Adrenal gland (tissue), 5 donors: ENCODE measurements around the gene OR2M7.

Experiments used
- POLR2A ChIP-seq, 2 donors: fragments of 450-650 bp; IDR thresholded peaks; one replicate each; pipeline ENCODE4 v1.6.1; 2017; ENCODE audit warnings: antibody characterized with exemption in 2 of 2, mild to moderate bottlenecking in 2 of 2, moderate library complexity in 1 of 2
- TF ChIP-seq, protein P1 (sequence below), 6 experiments: fragments of 450-650 bp in 4 of 6; fragments of 200-600 bp in 2 of 6; sonication (generic) in 1 of 6; IDR thresholded peaks; 1 replicate in 5 of 6; 2 replicates in 1 of 6; pipeline versions ENCODE4 v1.5.1 to v1.8.0; 2016 to 2021; ENCODE audit warnings: antibody characterized with exemption in 6 of 6, mild to moderate bottlenecking in 2 of 6, moderate library complexity in 1 of 6
- donor health status: DM: no; HTN: no; CAD: no.

DNA sequence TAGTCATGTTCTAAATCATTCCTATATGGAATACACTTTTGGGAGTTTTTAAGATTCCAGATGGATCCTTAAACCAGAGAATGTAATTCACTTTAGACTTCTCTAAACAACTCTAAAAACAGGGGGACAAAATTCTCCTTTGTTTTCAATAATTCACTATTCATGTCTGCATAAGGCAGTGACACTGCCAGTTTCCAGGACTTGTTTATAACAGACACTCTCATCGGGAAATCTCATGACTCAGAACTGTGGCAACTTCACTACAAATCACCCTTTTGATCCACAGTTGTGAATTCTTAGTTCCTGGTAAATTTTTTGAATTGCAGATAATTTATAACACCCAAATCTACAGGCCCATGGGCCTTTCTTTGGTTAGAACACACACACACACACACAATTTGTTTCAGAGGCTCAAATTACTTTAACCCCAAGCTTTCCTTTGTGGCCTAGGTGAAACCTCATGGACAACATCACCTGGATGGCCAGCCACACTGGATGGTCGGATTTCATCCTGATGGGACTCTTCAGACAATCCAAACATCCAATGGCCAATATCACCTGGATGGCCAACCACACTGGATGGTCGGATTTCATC lies 36.9 kb upstream of the OR2M7 start, which contains the start of gene OR2T4:
- TF ChIP-seq, protein P1, sequence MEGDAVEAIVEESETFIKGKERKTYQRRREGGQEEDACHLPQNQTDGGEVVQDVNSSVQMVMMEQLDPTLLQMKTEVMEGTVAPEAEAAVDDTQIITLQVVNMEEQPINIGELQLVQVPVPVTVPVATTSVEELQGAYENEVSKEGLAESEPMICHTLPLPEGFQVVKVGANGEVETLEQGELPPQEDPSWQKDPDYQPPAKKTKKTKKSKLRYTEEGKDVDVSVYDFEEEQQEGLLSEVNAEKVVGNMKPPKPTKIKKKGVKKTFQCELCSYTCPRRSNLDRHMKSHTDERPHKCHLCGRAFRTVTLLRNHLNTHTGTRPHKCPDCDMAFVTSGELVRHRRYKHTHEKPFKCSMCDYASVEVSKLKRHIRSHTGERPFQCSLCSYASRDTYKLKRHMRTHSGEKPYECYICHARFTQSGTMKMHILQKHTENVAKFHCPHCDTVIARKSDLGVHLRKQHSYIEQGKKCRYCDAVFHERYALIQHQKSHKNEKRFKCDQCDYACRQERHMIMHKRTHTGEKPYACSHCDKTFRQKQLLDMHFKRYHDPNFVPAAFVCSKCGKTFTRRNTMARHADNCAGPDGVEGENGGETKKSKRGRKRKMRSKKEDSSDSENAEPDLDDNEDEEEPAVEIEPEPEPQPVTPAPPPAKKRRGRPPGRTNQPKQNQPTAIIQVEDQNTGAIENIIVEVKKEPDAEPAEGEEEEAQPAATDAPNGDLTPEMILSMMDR (IDR thresholded peaks at IDR 0.05), result no peak
- no peak for TF ChIP-seq POLR2A (IDR thresholded peaks at IDR 0.05)
